BLaER1 (cell line): ENCODE measurements around the gene DDX23.
A peak's percentile ranks its signal among the peaks of the same experiment; 100 is the strongest.
"Not testable (repeated sequence)": the region's sequence is repeated elsewhere in the genome, so short reads cannot be mapped to it uniquely, and the experiment has no call there.

Source experiments
- H3K27ac ChIP-seq: shearing (Covaris generic); formaldehyde crosslinking; 2 replicates; pipeline ENCODE4 v1.8.1; 2022
- H3K27me3 ChIP-seq: shearing (Covaris generic); formaldehyde crosslinking; 2 replicates; pipeline ENCODE4 v1.8.1; 2022
- H3K36me3 ChIP-seq: shearing (Covaris generic); formaldehyde crosslinking; 2 replicates; pipeline ENCODE4 v1.8.1; 2022
- H3K4me1 ChIP-seq: shearing (Covaris generic); formaldehyde crosslinking; 2 replicates; pipeline ENCODE4 v1.8.1; 2022
- H3K4me2 ChIP-seq: shearing (Covaris generic); formaldehyde crosslinking; 2 replicates; pipeline ENCODE4 v1.8.1; 2022
- H3K4me3 ChIP-seq: shearing (Covaris generic); formaldehyde crosslinking; 2 replicates; pipeline ENCODE4 v1.8.1; 2022
- H3K9ac ChIP-seq: shearing (Covaris generic); formaldehyde crosslinking; 2 replicates; pipeline ENCODE4 v1.8.1; 2022
- H3K9me3 ChIP-seq: shearing (Covaris generic); formaldehyde crosslinking; 2 replicates; pipeline ENCODE4 v1.8.1; 2022
- H4K20me1 ChIP-seq: shearing (Covaris generic); formaldehyde crosslinking; 2 replicates; pipeline ENCODE4 v1.8.1; 2022
- Cebpa-rat ChIP-seq: shearing (Covaris generic); IDR thresholded peaks from 2 replicates; pipeline ENCODE4 v1.8.1; 2022

DDX23 gene

DNA sequence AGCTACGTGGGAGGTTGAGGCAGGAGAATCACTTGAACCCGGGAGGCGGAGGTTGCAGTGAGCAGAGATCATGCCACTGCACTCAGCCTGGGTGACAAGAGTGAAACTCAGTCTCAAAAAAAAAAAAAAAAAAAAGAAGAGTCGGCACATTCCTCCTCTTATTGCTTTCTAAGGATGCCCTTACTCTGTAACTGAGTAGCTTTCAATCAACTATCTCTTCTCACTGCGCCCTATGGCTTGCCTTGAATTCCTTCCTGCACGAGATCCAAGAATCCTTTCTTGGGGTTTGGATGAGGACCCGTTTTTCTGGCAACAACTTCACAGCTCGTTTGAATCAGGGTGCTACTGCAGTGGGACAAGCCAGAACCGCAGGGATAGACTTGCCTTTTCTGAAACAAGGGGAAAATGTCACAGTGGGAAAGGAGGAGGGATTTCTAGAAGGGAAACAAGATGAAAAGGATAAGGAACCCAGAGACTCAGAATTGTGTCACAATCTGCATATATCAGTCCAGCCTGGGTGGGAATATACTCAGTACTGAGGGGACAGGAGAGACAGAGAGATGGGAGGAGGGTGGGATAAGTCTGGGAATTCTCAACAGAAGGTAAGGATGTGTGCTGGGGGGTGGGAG is 29.8 kb upstream of the DDX23 start:
- H3K27me3 ChIP-seq = peaks cover 28% of the 10 kb centered on the region
- peaks cover 8% of the 10 kb centered on the region for H3K4me1 ChIP-seq
- TF ChIP-seq Cebpa-rat = no peak
- H4K20me1 ChIP-seq = no peaks in the 10 kb centered on the region
- no peaks in the 10 kb centered on the region for H3K36me3 ChIP-seq
- no peaks in the 10 kb centered on the region for H3K9me3 ChIP-seq
- H3K4me2 ChIP-seq = peak overlapping the region; percentile 55
- no peak overlapping the region for H3K9ac ChIP-seq
- no peak overlapping the region for H3K4me3 ChIP-seq
- H3K27ac ChIP-seq = no peak overlapping the region

- no peak for TF ChIP-seq Cebpa-rat
These were observed 28.7 kb upstream of the DDX23 start for GRCh38 chr12:48880647-48881046.

DNA sequence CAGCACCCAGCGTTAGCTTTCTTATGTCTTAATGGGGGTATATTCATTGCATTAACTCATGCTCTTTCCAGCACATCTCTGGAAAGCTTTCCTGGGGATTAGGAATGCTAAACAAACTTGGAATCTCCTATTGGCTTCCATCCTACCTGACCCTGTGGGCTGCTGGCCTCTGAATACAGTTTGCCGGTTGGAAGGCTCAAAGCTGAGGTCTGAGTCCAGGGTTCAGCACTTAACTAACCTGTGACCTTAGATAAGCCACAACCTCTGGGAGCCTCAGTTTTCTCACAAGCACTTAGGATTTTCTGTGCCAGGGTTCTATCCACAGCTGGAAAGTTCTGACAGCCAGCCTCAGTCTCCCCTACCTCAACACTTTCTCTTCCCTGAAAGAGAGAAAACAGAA is 26.6 kb upstream of the DDX23 start:
- no peaks in the 10 kb centered on the region for H3K36me3 ChIP-seq
- H3K9ac ChIP-seq = no peak overlapping the region
- no peak overlapping the region for H3K4me2 ChIP-seq
- H3K4me1 ChIP-seq = peaks cover 8% of the 10 kb centered on the region
- peaks cover 28% of the 10 kb centered on the region for H3K27me3 ChIP-seq
- no peaks in the 10 kb centered on the region for H3K9me3 ChIP-seq
- TF ChIP-seq Cebpa-rat = no peak
- H3K27ac ChIP-seq = no peak overlapping the region
- no peaks in the 10 kb centered on the region for H4K20me1 ChIP-seq
- no peak overlapping the region for H3K4me3 ChIP-seq

More at GRCh38 chr12:48880647-48881046, 28.7 kb upstream of the DDX23 start:
- Histone ChIP-seq H4K20me1 (no peaks in the 10 kb centered on the region), H3K4me1 (peaks cover 8% of the 10 kb centered on the region), H3K9me3 (no peaks in the 10 kb centered on the region), H3K4me2 (no peak overlapping the region), H3K4me3 (no peak overlapping the region), H3K27ac (no peak overlapping the region), H3K9ac (no peak overlapping the region), H3K36me3 (no peaks in the 10 kb centered on the region), H3K27me3 (peaks cover 28% of the 10 kb centered on the region)

DNA sequence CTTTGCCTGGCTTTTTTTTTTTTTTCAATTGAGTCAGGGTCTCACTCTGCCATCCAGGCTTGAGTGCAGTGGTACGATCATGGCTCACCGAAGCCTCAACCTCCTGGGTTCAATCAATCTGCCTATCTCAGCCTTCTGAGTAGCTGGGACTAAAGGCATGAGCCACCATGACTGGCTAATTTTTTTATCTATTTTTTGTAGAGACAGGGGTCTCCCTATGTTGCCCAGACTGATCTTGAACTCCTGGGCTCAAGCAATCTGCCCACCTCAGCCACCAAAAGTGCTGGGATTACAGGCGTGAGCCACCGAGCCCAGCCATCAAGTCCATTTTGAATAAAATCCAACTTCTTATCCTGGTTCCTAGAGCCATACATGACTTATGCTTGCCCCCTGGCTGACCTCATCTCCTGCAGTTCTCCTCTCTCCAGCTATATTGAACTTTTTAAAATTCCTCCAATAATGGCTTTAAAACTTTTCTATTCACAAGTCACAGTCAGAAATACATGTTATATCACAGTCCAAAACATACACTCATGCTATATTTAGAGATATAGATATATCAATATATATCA is 24.1 kb upstream of the DDX23 start:
- H3K9me3 ChIP-seq = no peaks in the 10 kb centered on the region
- H3K4me1 ChIP-seq = no peaks in the 10 kb centered on the region
- no peak overlapping the region for H3K4me2 ChIP-seq
- H3K27ac ChIP-seq = no peak overlapping the region
- no peaks in the 10 kb centered on the region for H3K36me3 ChIP-seq
- no peaks in the 10 kb centered on the region for H4K20me1 ChIP-seq
- no peak for TF ChIP-seq Cebpa-rat
- peaks cover 12% of the 10 kb centered on the region; the same call in 1 of the 2 replicates for H3K27me3 ChIP-seq
- H3K4me3 ChIP-seq = no peak overlapping the region
- no peak overlapping the region for H3K9ac ChIP-seq

GRCh38 chr12:48873534-48873933 is 21.6 kb upstream of the DDX23 start:
- H3K27me3 ChIP-seq, H3K4me1 ChIP-seq, H3K9me3 ChIP-seq, H3K36me3 ChIP-seq, H3K27ac ChIP-seq, H3K9ac ChIP-seq, H3K4me3 ChIP-seq, H4K20me1 ChIP-seq, H3K4me2 ChIP-seq: not testable (repeated sequence)

GRCh38 chr12:48873096-48873495 is 21.1 kb upstream of the DDX23 start:
- Histone ChIP-seq H3K36me3 (no peaks in the 10 kb centered on the region), H3K4me1 (no peaks in the 10 kb centered on the region), H3K9ac (no peak overlapping the region), H3K27ac (no peak overlapping the region), H3K27me3 (no peaks in the 10 kb centered on the region), H4K20me1 (no peaks in the 10 kb centered on the region), H3K4me3 (no peak overlapping the region), H3K4me2 (no peak overlapping the region), H3K9me3 (no peaks in the 10 kb centered on the region)
- no peak for TF ChIP-seq Cebpa-rat

DNA sequence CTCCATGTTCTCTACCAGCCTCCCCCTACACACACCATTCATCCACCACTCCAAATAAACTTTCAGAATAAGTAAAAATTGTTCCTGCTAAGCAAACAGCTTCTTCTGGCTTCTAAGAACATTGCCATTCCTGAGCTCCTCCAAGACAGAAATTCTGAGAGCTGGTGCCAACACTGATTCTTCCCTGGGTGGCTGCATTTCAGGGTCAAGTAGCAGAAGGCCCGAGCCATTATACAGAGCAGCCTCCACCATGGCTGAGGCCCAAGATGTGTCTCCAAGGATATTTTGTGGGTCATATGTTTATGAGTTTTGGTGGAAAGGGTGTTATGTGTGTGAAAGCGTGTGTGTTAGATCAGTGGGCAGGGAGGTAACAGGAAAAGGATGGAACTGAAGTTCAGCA is 17.2 kb upstream of the DDX23 start:
- Histone ChIP-seq H3K27me3 (peaks cover 19% of the 10 kb centered on the region), H3K9me3 (no peaks in the 10 kb centered on the region), H3K36me3 (no peaks in the 10 kb centered on the region), H4K20me1 (no peaks in the 10 kb centered on the region), H3K4me2 (no peak overlapping the region), H3K9ac (no peak overlapping the region), H3K4me3 (no peak overlapping the region), H3K4me1 (peaks cover 19% of the 10 kb centered on the region), H3K27ac (no peak overlapping the region)
- no peak for TF ChIP-seq Cebpa-rat

GRCh38 chr12:48868451-48868850 is 16.5 kb upstream of the DDX23 start:
- no peak overlapping the region for H3K9ac ChIP-seq
- H3K4me2 ChIP-seq = no peak overlapping the region
- no peaks in the 10 kb centered on the region for H3K9me3 ChIP-seq
- H4K20me1 ChIP-seq = no peaks in the 10 kb centered on the region
- H3K27me3 ChIP-seq = peaks cover 26% of the 10 kb centered on the region
- H3K36me3 ChIP-seq = no peaks in the 10 kb centered on the region
- peaks cover 24% of the 10 kb centered on the region for H3K4me1 ChIP-seq
- H3K4me3 ChIP-seq = no peak overlapping the region
- H3K27ac ChIP-seq = no peak overlapping the region
- no peak for TF ChIP-seq Cebpa-rat

DNA sequence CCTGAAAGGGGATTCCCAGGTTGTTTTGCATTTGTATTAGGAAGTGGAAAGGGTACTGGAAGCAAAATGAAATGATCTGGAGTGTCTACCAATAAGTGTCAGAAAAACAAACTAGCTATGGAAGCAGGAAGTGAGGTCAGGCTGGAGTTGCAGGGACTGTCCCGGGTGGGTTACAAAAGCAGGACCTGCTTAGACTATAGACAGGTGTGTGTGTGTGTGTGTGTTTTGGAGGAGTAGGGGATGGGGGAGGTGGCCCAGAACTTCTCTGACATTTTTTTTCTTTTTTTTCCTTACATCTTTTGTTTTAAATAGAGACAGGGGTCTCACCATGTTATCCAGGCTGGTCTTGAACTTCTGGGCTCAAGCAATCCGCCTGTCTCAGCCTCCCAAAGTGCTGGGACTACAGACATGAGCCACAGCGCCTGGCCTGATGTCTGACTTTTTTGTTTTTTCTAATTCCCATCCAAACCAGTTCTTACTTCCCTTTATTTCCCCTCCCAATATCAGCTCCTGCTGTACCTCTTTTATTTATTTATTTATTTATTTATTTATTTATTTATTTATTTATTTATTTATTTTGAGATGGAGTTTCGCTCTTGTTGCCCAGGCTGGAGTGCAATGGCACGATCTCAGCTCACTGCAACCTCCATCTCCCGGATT is 14.2 kb upstream of the DDX23 start:
- H3K9ac ChIP-seq = no peak overlapping the region
- H4K20me1 ChIP-seq = no peaks in the 10 kb centered on the region
- peak overlapping the region; percentile 84 for H3K4me2 ChIP-seq
- no peak overlapping the region for H3K27ac ChIP-seq
- peaks cover 7% of the 10 kb centered on the region; the same call in 1 of the 2 replicates for H3K36me3 ChIP-seq
- TF ChIP-seq Cebpa-rat = no peak
- peak overlapping the region; percentile 69 for H3K4me3 ChIP-seq
- peaks cover 38% of the 10 kb centered on the region for H3K27me3 ChIP-seq
- peaks cover 24% of the 10 kb centered on the region for H3K4me1 ChIP-seq
- no peaks in the 10 kb centered on the region for H3K9me3 ChIP-seq

DNA sequence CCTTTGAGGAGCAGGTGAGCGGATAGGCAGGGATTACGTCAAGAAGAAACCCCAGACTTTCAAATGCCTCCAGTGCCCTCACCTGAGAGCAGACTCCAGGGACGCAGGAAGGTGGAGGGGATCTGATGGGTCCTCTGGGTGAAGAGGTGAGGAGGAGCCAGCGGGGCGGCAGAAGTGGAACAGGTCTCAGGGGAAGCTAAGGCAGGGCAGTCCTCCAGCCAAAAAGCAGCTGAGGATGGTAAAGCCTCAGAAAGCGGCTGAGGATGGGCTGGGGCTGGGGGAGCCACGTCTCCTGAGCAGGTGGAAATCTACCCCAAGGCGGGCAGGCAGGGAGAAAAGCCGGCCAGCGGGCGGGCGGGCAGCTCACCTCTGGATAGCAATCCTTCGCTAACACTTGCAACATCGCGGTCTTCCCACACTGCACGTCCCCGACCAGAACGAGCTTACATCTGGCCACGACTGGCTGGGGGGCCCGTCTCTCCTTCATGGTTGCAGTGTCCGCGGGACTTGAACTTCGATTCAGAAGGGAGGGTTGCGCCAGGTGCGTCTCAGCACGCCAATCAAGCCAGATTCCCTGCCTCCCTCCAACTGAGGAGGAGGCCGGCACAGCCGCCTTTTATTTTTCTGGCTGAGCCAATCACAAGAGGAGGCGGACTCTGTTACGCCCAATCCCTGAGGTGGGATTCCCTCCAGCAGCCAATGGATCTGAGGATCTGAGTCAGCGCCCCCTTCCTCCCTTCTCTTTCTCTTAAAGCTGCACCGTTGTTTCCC is 13.5 kb upstream of the DDX23 start, which contains the start of gene RND1:
Gene RND1, minus strand, starts transcription at position 590 of the 771 bp plus-strand sequence. Its CDS starts 103 bp downstream, at position 487.
- Histone ChIP-seq H4K20me1 (no peaks in the 10 kb centered on the region), H3K36me3 (peaks cover 11% of the 10 kb centered on the region), H3K4me3 (peak within 1 kb of the TSS; percentile 69), H3K4me2 (peak within 1 kb of the TSS; percentile 84), H3K27ac (no peak within 1 kb of the TSS), H3K9me3 (no peaks in the 10 kb centered on the region), H3K27me3 (peaks cover 38% of the 10 kb centered on the region), H3K9ac (no peak within 1 kb of the TSS), H3K4me1 (peaks cover 24% of the 10 kb centered on the region)
- no peak for TF ChIP-seq Cebpa-rat
